RKO (cell line): ENCODE data around the gene VCL.
A peak's percentile ranks its signal among the peaks of the same experiment; 100 is the strongest.
"Not testable (repeated sequence)": the region's sequence is repeated elsewhere in the genome, so short reads cannot be mapped to it uniquely, and the experiment has no call there.

Experiments
- DNase-seq: peaks from one replicate; pipeline ENCODE4 v3.0.0-alpha.2; 2016; ENCODE audit warnings: low spot score

VCL gene

DNA sequence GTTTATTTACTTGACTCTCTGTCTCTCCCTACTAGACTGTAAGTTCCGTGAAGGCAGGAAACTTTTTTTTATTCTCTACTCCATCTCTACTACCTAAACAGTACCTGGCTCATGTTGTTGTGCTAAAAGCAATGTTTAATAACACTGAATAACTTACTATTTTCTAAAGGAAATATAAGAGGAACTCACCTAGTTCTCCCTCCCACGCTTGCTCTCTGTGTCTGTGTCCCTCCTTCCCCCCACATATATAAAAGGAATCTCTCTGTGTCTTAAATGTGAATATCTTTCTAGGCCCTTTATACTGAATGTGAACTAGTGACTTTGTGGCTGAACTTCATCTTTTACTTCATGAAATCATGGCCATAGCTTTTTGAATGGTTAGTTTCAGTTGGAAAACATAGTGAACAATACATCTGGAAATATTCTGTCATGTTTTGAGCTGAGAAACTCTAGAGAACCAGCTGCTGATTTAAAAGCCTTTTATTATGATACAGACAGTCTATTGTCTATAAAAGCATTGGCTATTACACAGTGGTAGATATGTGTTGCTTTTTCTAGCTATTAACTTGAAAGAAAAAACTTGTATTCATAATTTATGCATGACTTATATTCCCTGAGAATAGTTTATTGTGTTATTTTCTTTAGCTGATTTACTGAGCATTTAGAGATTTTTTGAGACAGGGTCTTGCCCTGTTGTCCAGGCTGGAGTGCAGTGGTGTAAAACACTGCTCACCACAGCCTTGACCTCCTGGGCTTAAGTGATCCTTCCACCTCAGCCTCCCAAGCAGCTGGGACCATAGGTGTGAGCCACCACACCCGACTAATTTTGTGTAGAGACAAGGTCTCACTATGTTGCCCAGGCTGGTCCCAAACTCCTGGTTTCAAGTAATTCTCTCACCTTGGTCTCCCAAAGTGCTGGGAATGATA is 42.5 kb downstream of the VCL start:
- no peak for DNase-seq

DNA sequence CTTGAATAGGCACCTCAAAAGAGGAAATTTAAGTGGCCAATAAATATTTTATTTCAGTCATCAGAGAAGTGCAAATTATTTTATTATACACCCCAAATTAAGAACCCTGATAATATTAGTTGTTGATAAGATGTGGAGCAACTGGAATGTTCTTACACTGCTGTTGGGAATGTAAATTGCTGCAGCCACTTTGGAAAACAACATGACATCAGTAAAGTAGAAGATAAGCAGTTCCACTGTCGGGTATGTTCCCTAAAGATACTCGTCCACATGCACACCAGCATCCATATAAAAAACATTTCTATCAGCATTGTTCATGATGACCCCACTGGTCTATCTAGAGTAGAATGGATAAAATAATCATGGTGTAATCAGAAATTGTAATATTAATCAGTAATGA is 46.5 kb downstream of the VCL start:
- DNase-seq: no peak

DNA sequence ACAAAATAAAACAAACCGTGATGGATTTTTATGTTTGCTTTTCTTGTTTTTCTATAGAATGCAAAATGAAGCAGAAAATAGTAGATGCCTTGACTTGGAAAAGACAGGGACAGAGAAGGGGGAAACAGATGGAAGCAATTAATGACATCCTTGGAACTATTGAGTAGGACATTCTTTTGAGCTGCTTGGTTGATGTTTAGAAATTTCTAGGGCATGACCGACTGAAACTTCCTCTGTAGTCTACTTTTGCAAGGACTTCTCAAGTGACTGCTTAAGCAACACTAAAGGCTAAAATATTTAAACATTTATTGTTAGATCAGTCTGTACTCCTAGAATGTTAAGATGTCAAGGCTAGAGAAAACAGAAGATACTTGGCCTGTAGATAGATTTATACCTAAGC is 49.4 kb downstream of the VCL start:
- no peak for DNase-seq

DNA sequence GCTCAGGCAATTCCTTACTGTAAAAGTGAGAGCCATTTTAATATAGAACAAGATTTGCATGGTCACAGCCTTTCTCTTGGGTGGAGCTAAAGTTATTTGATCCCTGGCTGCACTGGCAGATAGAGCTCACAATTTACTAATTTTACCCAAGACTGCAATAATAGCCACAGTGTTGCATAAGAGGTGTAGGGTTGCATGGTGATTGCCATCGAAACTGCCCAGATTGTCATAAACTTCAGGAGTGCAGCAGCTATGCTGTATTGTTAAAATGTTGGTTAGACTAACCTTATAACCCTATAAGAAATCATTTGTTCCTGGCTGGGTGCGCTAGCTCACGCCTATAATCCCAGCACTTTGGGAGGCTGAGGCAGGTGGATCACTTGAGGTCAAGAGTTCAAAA is 50.0 kb downstream of the VCL start:
- DNase-seq: no peak

DNA sequence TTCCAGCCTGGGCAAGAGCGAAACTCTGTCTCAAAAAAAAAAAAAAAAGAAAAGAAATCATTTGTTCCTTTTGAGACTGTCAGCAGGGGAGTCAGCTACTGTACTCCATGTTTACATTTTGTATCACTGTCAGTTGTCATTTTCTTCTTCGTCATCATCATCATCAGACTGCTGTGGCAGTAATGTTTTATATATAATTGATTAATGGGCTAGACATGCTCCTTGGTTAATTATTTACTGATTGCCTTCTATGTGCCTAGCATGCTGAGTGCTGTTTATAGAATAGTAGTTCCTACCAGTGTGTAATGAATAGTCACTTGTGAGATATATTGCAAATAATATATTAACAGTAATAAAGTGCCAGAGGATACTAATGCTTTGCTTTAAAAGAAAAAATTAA is 50.5 kb downstream of the VCL start:
- no peak for DNase-seq

DNA sequence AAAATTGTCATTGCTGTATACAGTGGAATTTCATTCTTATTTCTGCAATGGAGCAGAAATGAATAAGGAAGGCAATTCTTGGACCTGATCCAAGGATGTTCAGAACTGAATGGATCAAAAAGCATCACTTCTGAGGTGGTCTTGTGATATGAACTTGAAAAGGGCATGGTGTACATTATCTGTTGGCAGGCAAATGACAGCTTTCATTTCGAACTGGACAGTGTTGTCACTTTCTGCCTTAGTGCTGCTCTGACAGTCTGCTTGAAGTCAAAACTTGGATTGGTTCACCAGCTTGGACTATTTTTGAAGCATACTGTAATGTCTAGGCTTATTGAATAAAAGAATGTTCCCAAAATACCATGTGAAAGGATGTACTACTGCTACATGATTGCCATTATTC is 52.0 kb downstream of the VCL start:
- no peak for DNase-seq

DNA sequence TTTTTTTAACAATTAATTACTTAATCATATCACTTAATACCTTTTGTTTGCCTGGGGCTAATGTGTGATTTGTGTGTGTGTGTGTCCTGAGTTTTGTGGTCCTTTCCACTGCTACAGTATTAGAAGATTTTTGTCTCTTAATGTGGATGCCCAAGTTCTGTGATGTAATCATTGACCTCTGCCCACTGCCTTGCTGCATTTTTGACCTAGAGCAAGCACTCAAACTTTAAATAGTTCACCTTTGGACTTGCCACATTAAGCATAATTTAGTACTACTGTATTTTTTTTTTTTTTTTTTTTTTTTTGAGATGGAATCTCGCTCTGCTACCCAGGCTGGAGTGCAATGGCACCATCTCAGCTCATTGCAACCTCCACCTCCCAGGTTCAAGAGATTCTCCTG is 52.7 kb downstream of the VCL start:
- no peak for DNase-seq

DNA sequence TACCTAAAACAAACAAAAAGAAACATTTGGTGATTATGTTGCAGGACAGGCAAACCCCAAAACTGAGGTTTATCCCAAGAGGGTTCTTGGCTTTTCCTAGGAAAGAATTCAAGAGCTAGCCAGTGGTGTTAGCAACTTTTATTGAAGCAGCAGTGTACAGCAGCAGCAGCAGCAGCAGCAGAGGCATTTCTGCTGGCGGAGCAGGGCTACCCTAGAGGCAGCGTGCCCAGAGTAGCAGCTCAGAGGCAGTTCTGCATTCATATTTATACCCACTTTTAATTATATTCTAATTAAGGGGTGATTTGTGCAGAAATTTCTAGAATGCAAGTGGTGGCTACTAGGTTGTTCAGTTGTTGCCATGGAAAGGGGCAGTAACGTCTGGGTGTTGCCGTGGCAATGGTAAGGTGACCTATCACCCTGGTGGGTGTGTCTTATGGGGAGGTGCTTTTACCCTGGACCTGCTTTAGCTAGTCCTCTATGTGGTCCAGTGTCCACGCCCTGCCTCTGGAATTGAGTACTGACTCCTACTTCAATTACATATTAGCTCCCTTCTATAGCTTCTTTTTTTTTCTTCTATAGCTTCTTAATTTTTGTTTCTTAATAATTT is 53.9 kb downstream of the VCL start:
- DNase-seq: no peak

DNA sequence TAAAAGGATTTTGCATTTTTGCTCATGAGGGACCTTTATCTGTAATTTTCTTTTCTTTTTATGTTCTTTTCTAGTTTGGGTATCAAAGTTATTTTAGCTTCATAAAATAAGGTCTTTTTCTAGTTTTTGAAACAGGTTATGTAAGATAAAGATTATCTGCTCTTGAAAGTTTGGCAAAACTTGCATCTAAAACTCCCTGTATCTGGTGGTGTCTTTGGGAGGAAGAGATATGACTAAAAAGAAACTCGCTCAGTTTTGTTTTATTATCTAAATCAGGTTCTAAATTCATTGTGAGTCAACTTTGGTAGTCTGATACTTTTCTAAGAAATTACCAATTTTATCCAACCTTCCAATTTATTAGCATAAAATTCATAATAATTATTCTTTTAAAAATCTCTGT is 55.1 kb downstream of the VCL start:
- no peak for DNase-seq

DNA sequence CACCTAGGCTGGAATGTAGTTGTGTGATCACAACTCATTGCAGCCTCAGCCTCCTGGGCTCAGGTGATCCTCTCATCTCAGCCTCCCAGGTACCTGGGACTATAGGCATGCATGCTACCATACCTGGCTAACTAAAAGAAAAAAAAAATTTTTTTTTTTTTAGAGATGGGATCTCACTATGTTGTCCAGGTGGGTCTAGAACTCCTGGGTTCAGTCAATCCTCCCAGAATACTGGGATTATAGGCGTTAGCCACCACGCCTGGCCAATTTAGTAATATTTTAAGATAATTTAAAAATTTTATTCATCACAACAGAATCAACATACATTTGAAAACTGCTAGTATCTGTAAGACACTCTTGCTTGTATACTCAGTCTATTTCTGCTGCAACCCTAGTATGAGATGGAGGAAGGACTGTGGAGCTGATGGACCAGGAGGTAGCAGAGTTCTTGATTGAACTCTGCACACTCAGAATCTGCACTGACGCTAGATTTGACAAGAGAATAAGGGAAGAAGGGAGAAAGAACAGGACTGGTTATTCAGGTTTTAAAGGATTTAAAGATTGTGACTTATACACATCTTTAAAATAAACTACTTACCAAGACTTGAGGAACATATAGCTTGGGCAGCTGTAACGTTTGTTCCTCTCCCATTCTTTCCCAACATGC is 57.6 kb downstream of the VCL start:
- no peak for DNase-seq

DNA sequence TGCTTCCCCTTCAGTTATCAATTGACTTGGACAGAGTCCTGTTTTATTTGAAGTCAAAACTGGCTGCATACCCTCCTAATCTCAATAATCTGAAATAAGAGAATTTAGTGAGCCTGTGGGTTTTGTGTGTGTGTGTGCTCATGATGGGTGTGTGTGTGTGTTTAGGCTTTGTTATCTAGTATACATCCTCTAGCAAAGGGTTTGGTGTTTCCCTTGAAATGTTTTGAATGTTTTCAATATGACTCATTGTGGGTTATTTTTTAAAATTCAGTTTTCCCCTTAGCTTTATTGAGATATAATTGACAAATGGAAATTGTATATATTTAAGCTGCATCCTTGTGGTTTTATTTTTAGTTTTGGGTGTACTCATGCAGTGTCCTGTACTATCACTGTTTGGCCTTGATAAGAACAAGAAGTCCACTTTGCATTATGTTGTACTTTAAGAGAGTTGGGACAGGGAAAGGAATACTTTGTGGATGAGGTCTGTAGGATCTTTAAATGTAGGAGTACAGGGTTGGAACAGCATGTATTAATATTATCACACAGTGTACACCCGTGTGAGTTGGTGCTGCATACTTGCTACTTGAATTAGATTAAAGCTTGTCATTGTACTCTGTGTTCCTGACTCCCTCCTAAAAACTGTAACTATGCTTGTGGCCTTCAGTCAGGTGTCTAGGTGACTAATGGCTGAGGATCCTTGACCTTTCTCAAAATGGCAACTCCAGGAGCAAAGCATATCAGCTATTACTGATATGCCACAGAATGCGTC is 58.3 kb downstream of the VCL start:
- peak; percentile 41 for DNase-seq

DNA sequence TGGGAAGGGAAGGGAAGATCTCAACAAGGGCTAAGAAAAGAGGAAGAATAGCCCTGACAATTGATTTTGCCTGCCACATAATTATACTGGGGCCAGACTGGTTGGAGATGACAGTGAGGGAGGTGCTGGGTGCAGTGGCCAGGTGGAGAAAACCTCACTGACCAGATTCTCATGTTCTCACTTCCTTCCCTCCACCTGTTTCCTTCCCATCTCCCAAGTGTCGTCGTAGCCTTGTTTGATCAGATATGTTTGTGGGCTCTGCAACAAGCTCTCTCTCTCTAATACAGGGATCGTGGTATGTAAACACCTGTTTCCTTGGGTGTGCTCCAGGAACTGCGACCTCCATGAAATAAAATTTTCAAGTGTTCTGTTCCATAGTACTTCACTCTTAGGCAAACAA is 60.2 kb downstream of the VCL start:
- no peak for DNase-seq

DNA sequence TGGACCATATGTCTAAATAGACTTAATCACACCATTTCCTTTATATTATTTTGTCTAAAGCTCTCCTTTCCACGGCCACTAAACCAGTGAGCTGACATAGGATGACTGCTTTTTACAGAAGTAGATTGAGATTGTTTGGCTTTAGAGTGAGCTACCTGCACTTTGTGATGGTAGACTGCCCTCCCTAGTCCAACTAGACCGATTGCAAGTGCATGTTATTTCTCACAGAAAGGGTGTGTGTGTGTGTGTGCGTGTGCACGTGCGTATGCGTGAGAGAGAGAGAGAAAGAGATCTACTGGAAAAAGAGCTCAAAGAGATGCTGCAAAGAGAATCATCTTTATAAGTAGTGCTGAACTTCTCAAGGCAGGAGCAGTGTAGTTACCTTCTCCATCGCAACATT is 60.7 kb downstream of the VCL start:
- no peak for DNase-seq

DNA sequence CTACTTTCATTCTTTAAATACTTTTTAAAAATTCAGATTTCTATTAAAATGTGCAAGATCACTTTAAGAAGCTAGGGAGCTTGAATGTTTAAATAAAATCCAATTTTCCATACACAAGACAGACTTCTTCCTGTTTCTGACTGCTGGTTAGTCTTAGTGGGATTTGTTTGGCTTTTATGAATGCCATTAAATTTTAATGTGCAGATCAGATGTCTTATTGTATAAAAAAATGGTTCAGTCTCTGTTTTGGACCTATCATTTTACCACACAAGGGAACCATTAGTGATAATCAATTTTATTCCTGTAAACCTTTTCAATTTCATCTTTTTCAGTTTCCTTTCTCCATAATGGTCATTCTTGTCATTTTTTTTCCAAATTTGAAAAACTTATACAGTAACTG is 63.2 kb downstream of the VCL start:
- no peak for DNase-seq

DNA sequence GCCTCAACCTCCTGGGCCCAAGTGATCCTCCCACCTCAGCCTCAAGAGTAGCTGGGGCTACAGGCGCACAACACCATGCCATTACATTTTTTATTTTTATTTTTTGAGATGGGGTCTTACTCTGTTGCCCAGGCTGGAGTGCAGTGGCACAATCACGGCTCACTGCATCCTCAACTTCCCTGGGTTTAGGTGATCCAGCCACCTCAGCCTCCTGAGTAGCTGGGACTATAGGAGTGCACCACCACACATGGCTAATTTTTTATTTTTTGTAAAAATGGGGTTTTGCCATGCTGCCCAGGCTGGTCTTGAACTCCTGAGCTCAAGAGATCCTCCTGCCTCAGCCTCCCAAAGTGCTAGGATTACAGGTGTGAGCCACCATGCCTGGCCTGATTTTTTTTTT is 64.1 kb downstream of the VCL start:
- DNase-seq: not testable (repeated sequence)

DNA sequence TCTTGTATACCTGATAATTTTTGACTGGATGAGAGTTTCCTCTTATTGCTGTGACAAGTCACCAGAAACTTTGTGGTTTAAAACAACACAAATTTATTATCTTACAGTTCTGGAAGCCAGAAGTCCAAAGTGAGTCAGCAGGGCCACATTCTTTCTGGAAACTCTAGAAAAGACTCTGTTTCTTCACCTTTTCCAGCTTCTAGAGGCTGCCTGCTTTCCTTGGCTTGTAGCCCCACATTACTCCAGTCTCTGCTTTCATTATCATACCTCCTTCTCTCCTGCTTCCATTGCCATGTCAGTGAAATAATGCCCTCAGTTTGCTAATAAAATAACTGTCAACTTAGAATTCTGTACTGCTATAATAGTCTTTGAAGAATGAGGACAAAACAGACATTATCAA is 65.3 kb downstream of the VCL start:
- no peak for DNase-seq

DNA sequence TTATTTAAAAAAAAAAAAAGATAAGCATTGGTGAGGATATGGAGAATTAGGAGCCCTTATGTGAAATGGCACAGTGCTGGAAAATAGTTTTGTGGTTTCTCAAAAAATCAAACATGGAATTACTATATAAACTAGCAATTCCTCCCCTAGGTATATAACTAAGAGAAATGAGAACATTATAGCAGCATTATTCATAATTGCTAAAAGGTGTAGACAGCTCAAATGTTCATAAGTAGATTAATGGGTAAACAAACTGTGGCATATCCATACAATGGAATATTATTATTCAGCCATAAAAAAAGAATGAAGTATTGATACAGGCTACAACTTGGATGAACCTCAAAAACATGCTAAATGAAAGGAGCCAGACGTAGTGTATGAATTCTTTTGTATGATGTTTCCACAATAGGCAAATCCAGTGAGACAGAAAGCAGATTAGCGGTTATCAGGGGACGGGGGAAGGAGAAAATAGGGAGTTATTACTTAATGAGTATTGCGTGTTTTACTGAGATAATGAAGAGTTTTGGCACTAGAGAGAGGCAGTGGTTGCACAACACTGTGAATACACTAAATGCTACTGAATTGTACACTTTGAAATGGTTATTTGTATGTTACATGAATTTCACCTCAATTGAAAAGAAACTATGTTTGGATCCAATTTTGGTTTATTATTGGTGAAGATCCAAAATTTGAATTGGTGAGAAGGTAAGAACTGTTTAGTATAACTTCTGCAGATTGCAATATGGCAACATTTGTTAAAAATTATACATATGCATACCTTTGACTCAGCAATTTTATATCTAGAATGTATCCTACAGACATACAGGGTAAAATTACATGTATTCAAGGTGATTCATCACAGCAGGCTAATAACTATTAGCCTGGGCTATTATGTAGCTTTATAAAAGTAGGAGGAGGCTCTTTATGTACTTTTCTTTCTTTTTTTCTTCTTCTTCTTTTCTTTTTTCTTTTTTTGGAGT is 69.7 kb downstream of the VCL start:
- DNase-seq: no peak

DNA sequence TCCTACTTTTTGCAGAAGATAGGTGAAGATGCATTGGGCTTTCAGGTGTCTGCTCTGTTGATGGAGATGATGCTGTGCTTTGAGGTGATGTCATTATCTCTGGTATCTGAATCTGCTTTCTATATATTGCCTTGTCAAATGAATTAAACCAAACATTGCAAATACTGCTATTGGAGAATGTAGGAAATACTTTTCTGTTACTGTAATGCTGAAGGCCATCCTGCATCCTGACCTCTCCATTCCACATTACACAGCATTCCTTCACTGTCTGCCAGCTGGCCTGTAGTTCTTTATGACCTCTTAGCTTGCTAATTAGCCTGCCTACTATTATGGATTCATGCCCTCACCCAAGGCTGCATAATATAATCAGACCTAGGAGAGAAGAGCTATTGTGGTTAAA is 73.2 kb downstream of the VCL start:
- DNase-seq: no peak

DNA sequence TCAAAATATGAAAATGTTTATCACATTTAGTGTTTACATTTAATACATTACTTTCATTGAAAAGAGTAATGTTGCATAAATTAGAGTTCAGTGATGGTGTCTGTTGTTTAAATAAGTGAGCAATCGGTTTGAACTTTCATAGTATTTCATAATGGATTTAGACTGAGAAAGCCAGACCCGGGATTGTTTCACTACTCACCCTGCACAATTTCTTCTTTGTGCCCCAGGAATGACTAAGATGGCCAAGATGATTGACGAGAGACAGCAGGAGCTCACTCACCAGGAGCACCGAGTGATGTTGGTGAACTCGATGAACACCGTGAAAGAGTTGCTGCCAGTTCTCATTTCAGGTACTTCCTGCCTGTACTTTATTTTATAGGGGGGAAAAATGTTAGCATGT is 74.6 kb downstream of the VCL start:
- no peak for DNase-seq

DNA sequence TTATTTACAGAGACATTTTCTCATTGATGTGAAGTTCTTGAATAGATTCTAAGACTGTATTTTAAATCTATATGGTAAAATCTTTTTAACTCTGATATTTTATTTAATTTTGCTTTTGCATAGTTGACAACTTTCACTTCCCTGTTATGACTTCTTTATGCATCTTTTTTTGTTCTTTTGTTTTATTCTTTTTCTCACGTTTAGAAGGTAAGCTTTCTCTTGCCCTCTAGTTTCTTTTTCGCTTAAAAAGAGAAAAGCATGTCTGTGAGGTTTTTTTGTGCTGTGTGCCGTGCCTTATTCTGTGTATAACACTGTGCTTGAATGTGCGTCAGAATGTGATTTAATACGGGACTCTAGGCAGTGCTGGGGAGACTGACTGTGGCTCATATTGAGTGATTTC is 78.0 kb downstream of the VCL start:
- DNase-seq: no peak

DNA sequence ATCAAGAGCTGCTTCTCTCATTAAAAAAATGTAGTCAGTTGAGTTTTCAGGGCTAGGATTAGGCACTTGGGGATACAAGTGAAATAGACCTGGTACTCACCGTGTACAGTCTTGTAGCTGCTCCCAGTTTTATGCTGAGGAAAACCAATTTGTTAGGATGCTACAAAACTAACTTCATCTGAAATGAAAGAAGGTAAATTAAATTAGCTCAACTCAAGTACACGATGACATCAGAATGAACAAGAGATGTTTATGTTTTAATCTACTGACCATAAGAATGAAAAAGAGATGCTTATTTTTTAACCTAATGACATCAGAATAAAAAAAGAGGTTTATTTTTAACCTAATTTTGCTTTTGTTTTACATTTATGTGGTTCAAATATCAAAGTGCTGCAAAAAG is 79.0 kb downstream of the VCL start:
- no peak for DNase-seq
